HepG2 (cell line): ENCODE results near the gene ZGRF1. TPM values are rescaled to one million over a fixed set of nuclear protein-coding genes. Genes with fewer than 3 reads are reported as not detected.

Experiments used
- ARNT ChIP-seq: fragments of 450-650 bp; IDR thresholded peaks from 2 replicates; pipeline ENCODE4 v1.6.1; 2017
- ASH2L ChIP-seq: fragments of 300-600, 200-600 bp; sonication (generic); IDR thresholded peaks from 2 replicates; pipeline ENCODE4 v1.7.0; 2017; ENCODE audit warnings: low read depth, mild to moderate bottlenecking, moderate library complexity, mixed read lengths, low read length; ENCODE audit not compliant: insufficient read length
- ATF5 ChIP-seq: sonication (generic); formaldehyde crosslinking; IDR thresholded peaks from 2 replicates; pipeline ENCODE4 v1.4.0; 2020; ENCODE audit warnings: mild to moderate bottlenecking, low read depth, missing genetic modification reagents
- HOXD1 ChIP-seq: sonication (generic); formaldehyde crosslinking; IDR thresholded peaks from 2 replicates; pipeline ENCODE4 v1.5.0; 2020; ENCODE audit warnings: missing genetic modification reagents
- ISX ChIP-seq: sonication (generic); formaldehyde crosslinking; conservative IDR thresholded peaks from 2 replicates; pipeline ENCODE4 v1.5.0; 2020; ENCODE audit warnings: missing genetic modification reagents
- JUND ChIP-seq: sonication (generic); formaldehyde crosslinking; IDR thresholded peaks from 2 replicates; pipeline ENCODE4 v1.8.0; 2022; ENCODE audit warnings: mild to moderate bottlenecking, missing genetic modification reagents
- KDM1A ChIP-seq: IDR thresholded peaks from 2 replicates; pipeline ENCODE4 v1.6.1; 2016; ENCODE audit warnings: missing compliant biosample characterization
- MATR3 ChIP-seq: sonication (generic); formaldehyde crosslinking; IDR thresholded peaks from 2 replicates; pipeline ENCODE4 v1.4.0; 2020; ENCODE audit warnings: missing genetic modification reagents
- MEIS1 ChIP-seq: sonication (generic); formaldehyde crosslinking; IDR thresholded peaks from 2 replicates; pipeline ENCODE4 v1.9.0; 2021; ENCODE audit warnings: mild to moderate bottlenecking, missing genetic modification reagents, moderate library complexity, borderline replicate concordance
- POLR2A ChIP-seq, 2 experiments: IDR thresholded peaks; 2 replicates each; pipeline ENCODE4 v1.6.1; 2011; ENCODE audit warnings: low read depth in 2 of 2, low read length in 2 of 2, mild to moderate bottlenecking in 1 of 2, moderate library complexity in 1 of 2; ENCODE audit not compliant: insufficient read depth in 1 of 2
- SALL2 ChIP-seq: sonication (generic); formaldehyde crosslinking; IDR thresholded peaks from 2 replicates; pipeline ENCODE4 v1.8.1; 2023; ENCODE audit warnings: mild to moderate bottlenecking, missing genetic modification reagents, inconsistent platforms
- TAF15 ChIP-seq: fragments of 200-400 bp; formaldehyde crosslinking; IDR thresholded peaks from one replicate; pipeline ENCODE4 v1.6.1; 2018; ENCODE audit warnings: mild to moderate bottlenecking, low read depth, low read length; ENCODE audit not compliant: poor library complexity, severe bottlenecking
- TFAP4 ChIP-seq: sonication (generic); IDR thresholded peaks from 2 replicates; pipeline ENCODE4 v1.6.1; 2016; ENCODE audit warnings: low read depth, borderline replicate concordance
- ZNF143 ChIP-seq: sonication (generic); formaldehyde crosslinking; IDR thresholded peaks from 2 replicates; pipeline ENCODE4 v1.4.0; 2020; ENCODE audit warnings: missing genetic modification reagents
- ZNF292 ChIP-seq: sonication (generic); formaldehyde crosslinking; IDR thresholded peaks from 2 replicates; pipeline ENCODE4 v1.8.1; 2022; ENCODE audit warnings: mild to moderate bottlenecking, low read depth, missing genetic modification reagents, borderline replicate concordance
- ZNF317 ChIP-seq: sonication (generic); formaldehyde crosslinking; IDR thresholded peaks from 2 replicates; pipeline ENCODE4 v1.5.0; 2020; ENCODE audit warnings: mild to moderate bottlenecking, missing genetic modification reagents
- ZNF407 ChIP-seq: sonication (generic); formaldehyde crosslinking; IDR thresholded peaks from one replicate; pipeline ENCODE4 v1.5.1; 2020; ENCODE audit warnings: mild to moderate bottlenecking, missing genetic modification reagents; ENCODE audit errors: not compliant biosample characterization
- ZNF460 ChIP-seq: sonication (generic); formaldehyde crosslinking; IDR thresholded peaks from 2 replicates; pipeline ENCODE4 v1.5.1; 2020; ENCODE audit warnings: missing genetic modification reagents, mild to moderate bottlenecking, borderline replicate concordance
- ZNF546 ChIP-seq: sonication (generic); formaldehyde crosslinking; conservative IDR thresholded peaks from 2 replicates; pipeline ENCODE4 v1.8.1; 2023; ENCODE audit warnings: mild to moderate bottlenecking, missing genetic modification reagents
- ZNF576 ChIP-seq: sonication (generic); formaldehyde crosslinking; IDR thresholded peaks from 2 replicates; pipeline ENCODE4 v1.4.0; 2020; ENCODE audit warnings: mild to moderate bottlenecking, missing genetic modification reagents
- polyA plus RNA-seq, 8 experiments: library from polyadenylated mRNA; depleted of rRNA in 3 of 8; stranded (reverse) in 7 of 8; unstranded in 1 of 8; fragments of >200 nt; fragmentation: Illumina TruSeq in 4 of 8; extraction: Trizol in 4 of 8; gene quantifications; 2 replicates each; pipeline versions ENCODE4 v1.2.1 to v1.2.3, GENCODE V29; 2011 to 2016; ENCODE audit warnings: low read depth in 4 of 8, missing spikeins in 1 of 8, mixed read lengths in 1 of 8; ENCODE audit not compliant: insufficient read depth in 1 of 8
- total RNA-seq, 5 experiments: library from RNA; depleted of rRNA; stranded (reverse); fragments of >200 nt; fragmentation: Illumina TruSeq; extraction: Trizol; gene quantifications; 2 replicates each; pipeline ENCODE4 v1.2.3, GENCODE V29; 2016; ENCODE audit warnings: low read depth in 1 of 5

ZGRF1 gene
- total and polyA plus RNA-seq, 2 of the 13 experiments (the other 11 are each of a cell fraction or from before 2014, with no cell fraction given) = 8.6 to 15.9 TPM

GRCh38 chr4:112636688-112637551 lies at the start of gene ZGRF1, which contains the start of gene LARP7 (continued):
- TF ChIP-seq ZNF407 (CRISPR knock-in tag) (peak; percentile 28), MATR3 (CRISPR knock-in tag) (no peak), ZNF546 (CRISPR knock-in tag) (no peak), ISX (CRISPR knock-in tag) (0 out of 2 replicates have a peak, but pooled peaks have one; percentile 32), MEIS1 (CRISPR knock-in tag) (0 out of 2 replicates have a peak, but pooled peaks have one; percentile 54), ZNF317 (CRISPR knock-in tag) (peak; percentile 51), SALL2 (CRISPR knock-in tag) (peak; percentile 77), ZNF143 (CRISPR knock-in tag) (peak; percentile 21; the same call in 1 of the 2 replicates), POLR2A (IDR thresholded peaks at IDR 0.05; ENCODE audit: insufficient read depth in 1 of 2, low read depth in 2 of 2, low read length in 2 of 2) (peak; percentile 52 to 81; a peak in 3 of 4 replicates), ARNT (no peak), KDM1A (CRISPR knock-in tag) (no peak), TFAP4 (peak; percentile 51; the same call in 1 of the 2 replicates), ZNF460 (CRISPR knock-in tag) (no peak), ATF5 (no peak), TAF15 (no peak), ZNF576 (no peak), HOXD1 (CRISPR knock-in tag) (no peak), ZNF292 (CRISPR knock-in tag) (no peak), JUND (CRISPR knock-in tag) (no peak), ASH2L (peak; percentile 98)
